SK-N-MC (cell line): ENCODE data around the gene LNP1.

Experiments used
- EZH2 ChIP-seq: fragments of 200-600 bp; sonication (generic); IDR thresholded peaks from one replicate; pipeline ENCODE4 v1.6.1; 2017; ENCODE audit warnings: antibody characterized with exemption
- FOXP2 ChIP-seq: optimal IDR thresholded peaks from 2 replicates; pipeline ENCODE3; 2011; ENCODE audit warnings: mild to moderate bottlenecking, moderate library complexity; ENCODE audit not compliant: insufficient read depth; ENCODE audit errors: extremely low read length, control extremely low read depth
- POLR2AphosphoS5 ChIP-seq: IDR thresholded peaks from 2 replicates; pipeline ENCODE4 v1.6.1; 2012; ENCODE audit warnings: mild to moderate bottlenecking, low read depth, low read length, borderline replicate concordance

DNA sequence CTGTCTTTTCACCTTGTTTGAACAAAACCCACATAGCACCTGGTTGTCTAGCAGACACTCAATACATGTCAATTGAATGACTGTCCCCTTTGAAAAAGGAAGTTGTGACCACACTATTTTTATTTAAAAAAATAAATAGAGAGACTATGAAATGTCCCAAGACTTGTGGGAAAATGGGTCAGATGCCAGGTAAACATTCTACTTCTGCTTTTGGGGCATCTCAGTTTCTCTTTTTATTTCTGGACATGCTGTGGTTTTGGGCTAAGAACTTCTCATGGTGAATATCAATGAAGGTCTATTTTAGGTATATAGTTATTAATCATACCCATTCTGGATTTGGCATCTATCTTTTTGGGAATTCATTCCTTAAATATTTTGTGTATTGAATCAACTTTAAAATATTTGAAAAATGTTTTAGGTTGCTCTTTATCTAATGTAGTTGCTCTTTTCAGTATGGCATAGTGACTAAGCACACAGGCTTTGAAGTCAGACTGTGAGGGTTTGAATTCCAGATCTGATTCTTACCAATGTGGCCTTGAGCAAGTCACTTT lies 95.4 kb downstream of the LNP1 start:
- TF ChIP-seq FOXP2 = no peak
- no peak for TF ChIP-seq EZH2
- no peak for TF ChIP-seq POLR2AphosphoS5
